HK-2 (cell line): ENCODE results near the gene SLC30A2.
"Not testable (repeated sequence)": the region's sequence is repeated elsewhere in the genome, so short reads cannot be mapped to it uniquely, and the experiment has no call there.

Source experiments
- DNase-seq: peaks from one replicate; pipeline ENCODE4 v3.0.0-alpha.2; 2018; ENCODE audit not compliant: unreplicated experiment

Gene SLC30A2

DNA sequence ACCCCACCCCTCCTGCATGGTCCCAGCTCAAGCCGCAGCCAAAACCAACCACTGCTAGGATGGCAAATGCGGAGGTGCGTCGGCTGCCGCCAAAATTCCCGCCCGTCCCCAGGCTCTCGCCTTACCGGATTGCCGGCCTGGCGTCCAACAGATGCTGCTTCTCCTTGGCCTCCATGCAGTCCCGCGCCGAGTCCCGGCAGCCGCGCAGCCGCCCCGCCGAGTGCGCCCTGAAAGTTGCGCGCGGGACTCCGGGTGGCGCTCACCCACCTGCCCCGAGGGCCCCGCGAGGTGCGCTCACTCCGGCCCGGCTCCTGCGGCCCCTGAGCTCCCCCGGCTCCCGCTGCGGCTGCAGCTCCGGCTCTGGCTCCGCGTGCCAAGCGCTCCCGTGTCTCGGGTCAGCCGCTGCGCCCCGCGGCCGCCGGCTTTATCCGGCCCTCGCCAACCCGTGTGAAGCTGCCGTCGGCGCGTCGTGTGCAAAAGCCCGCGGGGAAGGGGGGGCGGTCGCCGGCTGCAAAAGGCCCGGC is at the start of gene SLC30A2:
SLC30A2 (minus strand) TSS at position 397 of the 524 bp plus-strand sequence; CDS start at position 175, 222 bp downstream.
- DNase-seq: no peak

DNA sequence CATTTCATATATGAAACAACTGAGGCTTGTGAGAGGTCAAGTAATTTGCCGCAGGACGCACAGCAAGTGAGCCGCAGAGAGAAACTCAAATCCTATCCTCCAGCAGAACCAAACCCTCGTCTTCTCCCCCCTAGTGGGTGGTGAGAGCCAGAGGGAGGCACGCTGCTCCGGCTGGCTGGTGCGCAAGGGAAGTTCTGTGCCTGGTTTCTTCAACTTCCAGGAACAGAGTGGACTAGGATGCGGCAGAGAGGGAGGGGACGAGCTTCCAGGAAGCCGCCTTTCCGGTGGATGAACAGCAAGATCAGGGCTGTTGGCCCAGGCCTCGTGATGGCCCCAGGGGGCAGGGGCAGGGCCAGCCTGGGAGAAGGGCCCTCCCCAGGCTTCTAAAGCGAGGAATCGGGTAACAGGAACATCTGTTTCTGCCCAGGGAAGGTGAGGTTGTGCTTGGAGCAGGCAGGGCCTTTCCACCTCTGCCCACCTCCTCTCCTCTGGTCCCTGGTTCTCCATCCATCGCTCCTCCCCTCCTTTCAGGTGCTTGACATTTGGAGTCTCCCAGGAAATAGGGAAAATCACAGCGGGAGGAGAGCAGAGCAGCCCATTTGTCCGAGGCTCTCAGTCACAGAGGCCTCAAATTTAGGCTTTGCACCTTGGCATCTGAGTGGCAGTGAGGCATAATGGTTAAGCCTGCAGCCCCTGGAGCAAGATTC is 48.9 kb upstream of the SLC30A2 start:
- no peak for DNase-seq

GRCh38 chr1:26094076-26094669 is 48.3 kb upstream of the SLC30A2 start:
- no peak for DNase-seq

DNA sequence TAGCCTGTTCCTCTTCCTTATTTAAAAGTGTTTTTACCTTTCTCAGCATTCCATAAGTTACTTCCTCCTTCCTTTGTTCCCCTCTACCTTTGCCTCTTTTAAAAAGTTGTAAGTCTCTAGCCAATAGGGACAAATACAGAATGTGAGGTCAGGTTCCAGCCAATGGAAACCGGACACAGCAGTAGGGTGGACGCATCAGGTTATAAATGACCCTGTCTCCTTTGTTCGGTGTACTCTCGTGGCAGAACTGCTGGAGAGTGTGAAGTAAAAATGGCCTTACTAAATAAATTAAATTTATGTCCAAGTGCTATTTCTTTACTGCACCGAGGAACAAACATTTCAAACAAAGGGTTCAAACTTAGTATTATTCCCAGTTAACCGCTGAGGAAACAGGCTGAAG is 47.7 kb upstream of the SLC30A2 start:
- not testable (repeated sequence) for DNase-seq

DNA sequence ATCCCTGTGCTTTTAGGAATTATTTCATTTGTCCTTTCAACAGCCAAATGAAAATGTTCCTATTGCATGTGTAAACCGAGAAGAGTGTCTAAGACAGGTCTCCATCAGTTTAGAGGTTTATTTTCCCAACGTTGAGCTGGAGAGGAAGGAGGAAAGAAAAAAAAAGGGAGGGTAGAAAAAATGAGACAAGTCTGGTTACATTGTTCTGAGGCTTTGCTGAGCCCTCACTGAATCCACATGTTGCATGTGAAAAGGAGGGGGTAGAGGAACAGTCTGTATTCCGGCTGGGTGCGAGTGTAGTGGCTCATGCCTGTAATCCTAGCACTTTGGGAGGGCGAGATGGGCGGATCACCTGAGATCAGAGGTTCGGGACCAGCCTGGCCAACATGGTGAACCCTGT is 46.5 kb upstream of the SLC30A2 start:
- no peak for DNase-seq

DNA sequence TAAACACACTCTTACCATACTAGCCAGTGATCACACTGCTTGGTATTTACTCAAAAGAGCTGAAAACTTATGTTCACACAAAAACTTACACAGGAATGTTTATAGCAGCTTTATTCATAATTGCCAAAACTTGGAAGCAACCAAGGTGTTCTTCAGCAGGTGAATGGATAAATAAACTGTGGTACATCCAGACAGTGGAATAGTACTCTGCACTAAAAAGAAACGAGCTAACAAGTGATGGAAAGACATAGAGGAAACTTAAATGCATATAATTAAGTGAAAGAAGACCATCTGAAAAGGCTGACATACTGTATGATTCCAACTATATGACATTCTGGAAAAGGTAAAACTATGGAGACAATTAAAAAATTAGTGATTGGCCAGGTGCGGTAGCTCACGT is 45.0 kb upstream of the SLC30A2 start:
- no peak for DNase-seq

DNA sequence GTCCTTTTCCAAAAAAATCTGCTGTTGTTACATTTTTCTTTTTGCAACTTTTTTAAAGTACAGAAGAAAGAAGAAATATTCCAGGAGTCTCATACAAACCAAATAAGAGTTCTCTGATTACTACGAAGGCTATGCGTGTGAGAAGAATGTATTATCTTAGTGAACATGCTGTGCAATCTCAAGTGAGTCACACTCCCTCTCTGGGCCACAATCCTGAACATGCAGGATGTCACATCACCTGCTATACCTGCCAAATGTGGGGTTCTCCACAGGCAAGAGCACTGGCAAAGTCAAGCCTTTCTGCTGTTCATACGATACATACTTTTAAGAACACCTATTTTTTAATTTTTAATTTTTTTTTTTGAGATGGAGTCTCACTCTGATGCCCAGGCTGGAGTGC is 43.2 kb upstream of the SLC30A2 start:
- no peak for DNase-seq

GRCh38 chr1:26084844-26085243 is 38.9 kb upstream of the SLC30A2 start:
- DNase-seq: no peak

GRCh38 chr1:26084091-26084561 is 38.2 kb upstream of the SLC30A2 start:
- no peak for DNase-seq

DNA sequence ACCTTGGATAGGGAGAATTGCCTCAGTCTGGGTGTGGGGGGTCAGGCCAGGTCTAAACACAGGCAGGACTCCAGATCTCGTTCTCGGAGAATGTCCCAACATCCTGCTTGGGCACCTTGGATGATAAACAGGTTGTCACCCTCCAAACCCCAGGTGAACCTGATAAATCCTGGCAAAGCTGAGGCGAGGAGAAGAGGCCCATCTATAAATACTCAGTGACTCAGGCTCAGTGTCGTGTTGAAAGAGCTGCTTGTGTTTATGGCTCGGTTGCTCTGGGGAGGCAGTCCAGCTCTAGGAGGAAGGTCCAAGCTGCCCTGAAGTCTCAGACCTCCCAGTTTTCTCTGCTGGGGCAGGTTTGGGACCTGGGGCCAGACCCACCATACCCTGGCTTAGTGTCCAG is 37.3 kb upstream of the SLC30A2 start:
- DNase-seq: no peak

GRCh38 chr1:26082020-26082350 is 36.1 kb upstream of the SLC30A2 start:
- DNase-seq: no peak

- no peak for DNase-seq
Observed at GRCh38 chr1:26081267-26082019, 35.5 kb upstream of the SLC30A2 start.

GRCh38 chr1:26079960-26080814 is 34.3 kb upstream of the SLC30A2 start:
- no peak for DNase-seq

DNA sequence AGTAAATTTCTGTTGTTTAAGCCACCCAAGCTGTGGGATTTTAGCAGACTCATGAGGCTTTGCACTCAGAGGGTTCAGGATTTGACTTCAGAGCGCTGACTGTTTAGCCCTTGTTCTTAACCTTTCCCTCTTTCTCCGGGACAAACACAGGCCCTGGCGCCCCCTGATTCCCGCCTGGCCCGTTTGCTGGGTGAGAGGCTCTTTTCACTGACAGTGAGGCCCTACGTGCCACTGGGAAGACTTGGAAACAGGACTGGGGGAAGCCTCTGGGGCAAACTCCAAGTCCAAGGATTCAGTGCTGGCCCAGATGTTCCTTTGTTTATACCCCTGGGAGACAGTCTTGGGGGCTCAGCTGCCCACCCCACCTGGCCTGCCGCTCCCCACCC is 33.3 kb upstream of the SLC30A2 start:
- DNase-seq: no peak

GRCh38 chr1:26078286-26079177 is 32.6 kb upstream of the SLC30A2 start:
- no peak for DNase-seq

GRCh38 chr1:26077524-26077923 is 31.6 kb upstream of the SLC30A2 start:
- no peak for DNase-seq

GRCh38 chr1:26075421-26076144 is 29.7 kb upstream of the SLC30A2 start:
- no peak for DNase-seq

DNA sequence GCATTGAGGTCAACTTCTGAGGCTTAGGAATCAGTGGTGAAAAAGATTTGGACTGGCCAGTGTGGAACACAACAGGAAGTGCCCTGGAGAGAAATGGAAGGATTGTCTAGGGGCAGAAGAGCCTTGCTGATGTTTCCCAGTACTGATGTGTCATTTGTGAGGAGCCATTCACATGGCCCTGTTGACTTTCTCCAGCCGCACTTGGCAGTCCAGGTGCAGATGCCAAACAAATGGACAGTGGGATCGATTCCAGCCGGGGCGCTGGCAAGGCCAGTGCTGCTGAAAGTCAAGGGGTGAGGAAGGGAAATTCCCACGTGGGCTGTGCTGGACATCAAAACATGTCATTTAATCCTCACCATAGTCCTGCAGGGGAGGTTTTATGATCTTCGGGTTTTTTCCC is 26.4 kb upstream of the SLC30A2 start:
- DNase-seq: no peak

- DNase-seq: no peak
Observed at GRCh38 chr1:26070963-26071342, 25.0 kb upstream of the SLC30A2 start.

- no peak for DNase-seq
Observed at GRCh38 chr1:26070296-26070962, 24.5 kb upstream of the SLC30A2 start.
